K562 (cell line): ENCODE results near the gene TXNL4A. TPM values are rescaled to one million over a fixed set of nuclear protein-coding genes. Genes with fewer than 3 reads are reported as not detected.

Experiments
- CBX8 ChIP-seq: fragments of 200-600 bp; sonication (generic); IDR thresholded peaks from 2 replicates; pipeline ENCODE4 v1.6.1; 2012; ENCODE audit warnings: borderline replicate concordance, mixed run types, low read depth, mild to moderate bottlenecking, moderate library complexity, mixed read lengths, low read length, control low read depth, inconsistent platforms; ENCODE audit not compliant: poor library complexity, severe bottlenecking; ENCODE audit errors: extremely low read depth
- FUS ChIP-seq: fragments of 200-400 bp; formaldehyde crosslinking; optimal IDR thresholded peaks from 2 replicates; pipeline ENCODE3; 2017; ENCODE audit warnings: low read depth, low read length
- HDAC3 ChIP-seq: fragments of 450-650 bp; IDR thresholded peaks from 2 replicates; pipeline ENCODE4 v1.6.1; 2018; ENCODE audit warnings: borderline replicate concordance, mild to moderate bottlenecking, moderate library complexity; ENCODE audit not compliant: partially characterized antibody
- HNRNPK ChIP-seq: fragments of 200-400 bp; formaldehyde crosslinking; IDR thresholded peaks from one replicate; pipeline ENCODE4 v1.6.1; 2018; ENCODE audit warnings: mild to moderate bottlenecking, low read depth, low read length; ENCODE audit not compliant: poor library complexity, severe bottlenecking
- HNRNPL ChIP-seq: fragments of 200-400 bp; formaldehyde crosslinking; IDR thresholded peaks from 2 replicates; pipeline ENCODE4 v1.6.1; 2017; ENCODE audit warnings: low read depth, mild to moderate bottlenecking, low read length
- KDM4B ChIP-seq, 2 experiments: fragments of 450-650 bp in 1 of 2; sonication (generic) in 1 of 2; IDR thresholded peaks; 2 replicates each; pipeline ENCODE4 v1.6.1; 2016 to 2017; ENCODE audit warnings: borderline replicate concordance in 2 of 2, antibody characterized with exemption in 1 of 2, low read depth in 1 of 2, mild to moderate bottlenecking in 1 of 2
- SIX5 ChIP-seq, 2 experiments: IDR thresholded peaks; 2 replicates each; pipeline ENCODE4 v1.6.1; 2011; ENCODE audit warnings: low read length in 2 of 2, borderline replicate concordance in 1 of 2, low read depth in 1 of 2, mild to moderate bottlenecking in 1 of 2, moderate library complexity in 1 of 2; ENCODE audit not compliant: insufficient read depth in 1 of 2
- SREBF2 ChIP-seq: sonication (generic); formaldehyde crosslinking; IDR thresholded peaks from 2 replicates; pipeline ENCODE4 v1.4.0; 2020; ENCODE audit warnings: mild to moderate bottlenecking, missing genetic modification reagents
- TARDBP ChIP-seq: fragments of 450-650 bp; IDR thresholded peaks from 2 replicates; pipeline ENCODE4 v1.6.1; 2016
- XRCC5 ChIP-seq: fragments of 200-400 bp; formaldehyde crosslinking; IDR thresholded peaks from 2 replicates; pipeline ENCODE4 v1.6.1; 2017; ENCODE audit warnings: low read depth, mild to moderate bottlenecking, low read length
- ZBTB43 ChIP-seq: sonication (generic); formaldehyde crosslinking; IDR thresholded peaks from 2 replicates; pipeline ENCODE4 v1.8.0; 2023; ENCODE audit warnings: mild to moderate bottlenecking, missing genetic modification reagents
- ZEB2 ChIP-seq: fragments of 450-650 bp; IDR thresholded peaks from 2 replicates; pipeline ENCODE4 v1.6.1; 2016
- ZNF212 ChIP-seq: fragments of 450-650 bp; formaldehyde crosslinking; IDR thresholded peaks from 2 replicates; pipeline ENCODE4 v1.4.0; 2020; ENCODE audit warnings: mild to moderate bottlenecking
- ZNF280B ChIP-seq: fragments of 250-450 bp; sonication (Bioruptor Pico); IDR thresholded peaks from 2 replicates; pipeline ENCODE4 v1.5.1; 2021; ENCODE audit warnings: mild to moderate bottlenecking
- ZNF707 ChIP-seq: fragments of 250-450 bp; sonication (Bioruptor Pico); conservative IDR thresholded peaks from 2 replicates; pipeline ENCODE4 v1.8.0; 2022; ENCODE audit warnings: inconsistent platforms, mild to moderate bottlenecking, moderate library complexity
- polyA plus RNA-seq, 8 experiments: library from polyadenylated mRNA; depleted of rRNA in 4 of 8; stranded (reverse) in 5 of 8; unstranded in 3 of 8; fragments of >200 nt; fragmentation: Nextera tagmentation in 2 of 8; fragmentation: Illumina TruSeq in 1 of 8; extraction: Ambion mirVana in 2 of 8; extraction: Trizol in 1 of 8; gene quantifications; 2 replicates each; pipeline versions ENCODE4 v1.2.1 to v1.2.3, GENCODE V29; 2011 to 2014; ENCODE audit warnings: inconsistent platforms in 1 of 8, missing spikeins in 1 of 8
- total RNA-seq, 7 experiments: library from RNA; depleted of rRNA in 6 of 7; stranded (reverse); fragments of >200 nt in 6 of 7; fragmentation: Illumina TruSeq in 2 of 7; extraction: Trizol in 2 of 7; gene quantifications; 2 replicates each; pipeline versions ENCODE4 v1.2.1 to v1.2.3, GENCODE V29; 2011 to 2021; ENCODE audit warnings: low replicate concordance in 1 of 7
- TF ChIP-seq, protein P1 (sequence below), 2 experiments: fragments of 150-350 bp in 1 of 2; IDR thresholded peaks; 2 replicates each; pipeline ENCODE4 v1.6.1; 2012 to 2016; ENCODE audit warnings: low read depth in 2 of 2, low read length in 2 of 2, mild to moderate bottlenecking in 1 of 2, moderate library complexity in 1 of 2
- TF ChIP-seq, protein P2 (sequence below): sonication (generic); formaldehyde crosslinking; IDR thresholded peaks from 2 replicates; pipeline ENCODE4 v1.8.1; 2022; ENCODE audit warnings: missing genetic modification reagents
- TF ChIP-seq, protein P3 (sequence below): fragments of 450-650 bp; IDR thresholded peaks from 2 replicates; pipeline ENCODE4 v1.6.1; 2016

TXNL4A gene
- total and polyA plus RNA-seq, 9 of the 15 experiments (the other 6 are each of a cell fraction or from before 2014, with no cell fraction given) = 27.0 to 132 (median 87.5) TPM

GRCh38 chr18:80022613-80023012, 34.2 kb upstream of the TXNL4A start (continued):
- TF ChIP-seq, protein P1, sequence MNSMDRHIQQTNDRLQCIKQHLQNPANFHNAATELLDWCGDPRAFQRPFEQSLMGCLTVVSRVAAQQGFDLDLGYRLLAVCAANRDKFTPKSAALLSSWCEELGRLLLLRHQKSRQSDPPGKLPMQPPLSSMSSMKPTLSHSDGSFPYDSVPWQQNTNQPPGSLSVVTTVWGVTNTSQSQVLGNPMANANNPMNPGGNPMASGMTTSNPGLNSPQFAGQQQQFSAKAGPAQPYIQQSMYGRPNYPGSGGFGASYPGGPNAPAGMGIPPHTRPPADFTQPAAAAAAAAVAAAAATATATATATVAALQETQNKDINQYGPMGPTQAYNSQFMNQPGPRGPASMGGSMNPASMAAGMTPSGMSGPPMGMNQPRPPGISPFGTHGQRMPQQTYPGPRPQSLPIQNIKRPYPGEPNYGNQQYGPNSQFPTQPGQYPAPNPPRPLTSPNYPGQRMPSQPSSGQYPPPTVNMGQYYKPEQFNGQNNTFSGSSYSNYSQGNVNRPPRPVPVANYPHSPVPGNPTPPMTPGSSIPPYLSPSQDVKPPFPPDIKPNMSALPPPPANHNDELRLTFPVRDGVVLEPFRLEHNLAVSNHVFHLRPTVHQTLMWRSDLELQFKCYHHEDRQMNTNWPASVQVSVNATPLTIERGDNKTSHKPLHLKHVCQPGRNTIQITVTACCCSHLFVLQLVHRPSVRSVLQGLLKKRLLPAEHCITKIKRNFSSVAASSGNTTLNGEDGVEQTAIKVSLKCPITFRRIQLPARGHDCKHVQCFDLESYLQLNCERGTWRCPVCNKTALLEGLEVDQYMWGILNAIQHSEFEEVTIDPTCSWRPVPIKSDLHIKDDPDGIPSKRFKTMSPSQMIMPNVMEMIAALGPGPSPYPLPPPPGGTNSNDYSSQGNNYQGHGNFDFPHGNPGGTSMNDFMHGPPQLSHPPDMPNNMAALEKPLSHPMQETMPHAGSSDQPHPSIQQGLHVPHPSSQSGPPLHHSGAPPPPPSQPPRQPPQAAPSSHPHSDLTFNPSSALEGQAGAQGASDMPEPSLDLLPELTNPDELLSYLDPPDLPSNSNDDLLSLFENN (IDR thresholded peaks at IDR 0.05; ENCODE audit: low read depth in 2 of 2, low read length in 2 of 2) = no peak
- TF ChIP-seq HDAC3 (no peak), ZEB2 (peak; percentile 31; the same call in 1 of the 2 replicates), ZNF212 (CRISPR knock-in tag) (no peak), ZNF707 (no peak), SREBF2 (CRISPR knock-in tag) (no peak), HNRNPL (no peak), KDM4B (IDR thresholded peaks at IDR 0.05; ENCODE audit: borderline replicate concordance in 2 of 2, low read depth in 1 of 2) (no peak), HNRNPK (no peak), TARDBP (no peak), CBX8 (no peak), XRCC5 (0 out of 2 replicates have a peak, but pooled peaks have one; percentile 67), SIX5 (IDR thresholded peaks at IDR 0.05; ENCODE audit: borderline replicate concordance in 1 of 2, insufficient read depth in 1 of 2, low read depth in 1 of 2, low read length in 2 of 2) (no peak), ZBTB43 (no peak), FUS (no peak), ZNF280B (CRISPR knock-in tag) (peak; percentile 91)
- TF ChIP-seq, protein P2, sequence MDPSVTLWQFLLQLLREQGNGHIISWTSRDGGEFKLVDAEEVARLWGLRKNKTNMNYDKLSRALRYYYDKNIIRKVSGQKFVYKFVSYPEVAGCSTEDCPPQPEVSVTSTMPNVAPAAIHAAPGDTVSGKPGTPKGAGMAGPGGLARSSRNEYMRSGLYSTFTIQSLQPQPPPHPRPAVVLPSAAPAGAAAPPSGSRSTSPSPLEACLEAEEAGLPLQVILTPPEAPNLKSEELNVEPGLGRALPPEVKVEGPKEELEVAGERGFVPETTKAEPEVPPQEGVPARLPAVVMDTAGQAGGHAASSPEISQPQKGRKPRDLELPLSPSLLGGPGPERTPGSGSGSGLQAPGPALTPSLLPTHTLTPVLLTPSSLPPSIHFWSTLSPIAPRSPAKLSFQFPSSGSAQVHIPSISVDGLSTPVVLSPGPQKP (CRISPR knock-in tag) = no peak
- TF ChIP-seq, protein P3, sequence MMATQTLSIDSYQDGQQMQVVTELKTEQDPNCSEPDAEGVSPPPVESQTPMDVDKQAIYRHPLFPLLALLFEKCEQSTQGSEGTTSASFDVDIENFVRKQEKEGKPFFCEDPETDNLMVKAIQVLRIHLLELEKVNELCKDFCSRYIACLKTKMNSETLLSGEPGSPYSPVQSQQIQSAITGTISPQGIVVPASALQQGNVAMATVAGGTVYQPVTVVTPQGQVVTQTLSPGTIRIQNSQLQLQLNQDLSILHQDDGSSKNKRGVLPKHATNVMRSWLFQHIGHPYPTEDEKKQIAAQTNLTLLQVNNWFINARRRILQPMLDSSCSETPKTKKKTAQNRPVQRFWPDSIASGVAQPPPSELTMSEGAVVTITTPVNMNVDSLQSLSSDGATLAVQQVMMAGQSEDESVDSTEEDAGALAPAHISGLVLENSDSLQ = no peak
